Ramos (cell line): ENCODE results near the gene CKAP5.
"Not testable (repeated sequence)": the region's sequence is repeated elsewhere in the genome, so short reads cannot be mapped to it uniquely, and the experiment has no call there.

Experiments
- in situ Hi-C: fragments of 300-500 bp; cut with MboI; formaldehyde crosslinking; loops from one replicate; pipeline ENCODE4 v1.14.3; 2022; ENCODE audit warnings: low sequenced_read_pairs; ENCODE audit not compliant: unreplicated experiment

CKAP5 gene

DNA sequence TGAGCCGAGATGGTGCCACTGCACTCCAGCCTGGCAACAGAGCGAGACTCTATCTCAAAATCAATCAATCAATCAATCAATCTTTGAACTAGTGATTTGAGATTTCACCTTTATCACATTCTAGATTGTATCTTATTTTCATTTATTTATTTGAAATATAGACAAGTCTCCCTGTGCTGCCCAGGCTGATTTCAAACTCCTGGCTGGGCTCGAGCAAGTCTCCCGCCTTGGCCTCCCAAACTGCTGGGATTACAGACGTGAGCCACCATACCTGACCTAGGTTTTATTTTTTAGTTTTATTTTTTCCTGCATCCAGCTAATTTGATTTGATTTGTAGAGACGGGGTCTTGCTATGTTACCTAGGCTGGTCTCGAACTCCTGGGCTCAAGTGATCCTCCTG, 109.9 kb downstream of the CKAP5 start:
- in situ Hi-C loops: no loop called here

DNA sequence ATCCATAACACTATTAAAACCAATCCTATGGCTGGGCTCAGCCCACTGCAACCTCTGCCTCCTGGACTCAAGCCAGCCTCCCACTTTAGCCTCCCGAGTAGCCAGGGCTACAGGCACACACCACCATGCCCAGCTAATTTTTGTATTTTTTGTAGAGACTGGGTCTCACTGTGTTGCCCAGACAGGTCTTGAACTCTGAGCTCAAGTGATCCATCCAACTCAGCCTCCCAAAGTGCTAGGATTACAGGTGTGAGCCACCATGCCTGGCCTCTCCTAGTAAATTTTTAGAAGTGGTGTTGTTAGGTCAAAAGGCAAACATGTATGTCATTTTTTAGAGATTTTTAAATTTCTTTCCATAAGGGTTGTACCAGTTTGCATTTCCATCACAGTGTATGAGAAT, 112.8 kb downstream of the CKAP5 start:
- in situ Hi-C loops: no loop called here

DNA sequence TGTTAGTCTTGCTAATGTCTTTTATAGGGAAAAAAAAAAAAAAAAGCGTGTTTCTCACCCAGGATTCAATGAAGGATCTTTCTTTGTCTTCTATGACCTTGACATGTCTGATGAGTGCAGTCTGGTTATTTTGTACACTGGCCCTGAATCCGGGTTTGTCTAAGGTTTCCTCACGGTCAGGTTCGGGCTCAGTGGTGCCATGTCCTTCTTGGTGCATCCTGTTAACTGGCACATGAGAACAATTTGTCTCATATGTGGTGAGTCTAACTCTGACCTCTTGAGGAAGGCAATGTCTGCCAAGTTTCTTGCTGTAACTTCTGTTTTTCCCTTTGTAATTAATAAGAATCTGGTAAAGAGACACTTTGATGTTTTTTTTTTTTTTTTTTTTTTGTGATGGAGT, 114.5 kb downstream of the CKAP5 start:
- in situ Hi-C loops: no loop called here

DNA sequence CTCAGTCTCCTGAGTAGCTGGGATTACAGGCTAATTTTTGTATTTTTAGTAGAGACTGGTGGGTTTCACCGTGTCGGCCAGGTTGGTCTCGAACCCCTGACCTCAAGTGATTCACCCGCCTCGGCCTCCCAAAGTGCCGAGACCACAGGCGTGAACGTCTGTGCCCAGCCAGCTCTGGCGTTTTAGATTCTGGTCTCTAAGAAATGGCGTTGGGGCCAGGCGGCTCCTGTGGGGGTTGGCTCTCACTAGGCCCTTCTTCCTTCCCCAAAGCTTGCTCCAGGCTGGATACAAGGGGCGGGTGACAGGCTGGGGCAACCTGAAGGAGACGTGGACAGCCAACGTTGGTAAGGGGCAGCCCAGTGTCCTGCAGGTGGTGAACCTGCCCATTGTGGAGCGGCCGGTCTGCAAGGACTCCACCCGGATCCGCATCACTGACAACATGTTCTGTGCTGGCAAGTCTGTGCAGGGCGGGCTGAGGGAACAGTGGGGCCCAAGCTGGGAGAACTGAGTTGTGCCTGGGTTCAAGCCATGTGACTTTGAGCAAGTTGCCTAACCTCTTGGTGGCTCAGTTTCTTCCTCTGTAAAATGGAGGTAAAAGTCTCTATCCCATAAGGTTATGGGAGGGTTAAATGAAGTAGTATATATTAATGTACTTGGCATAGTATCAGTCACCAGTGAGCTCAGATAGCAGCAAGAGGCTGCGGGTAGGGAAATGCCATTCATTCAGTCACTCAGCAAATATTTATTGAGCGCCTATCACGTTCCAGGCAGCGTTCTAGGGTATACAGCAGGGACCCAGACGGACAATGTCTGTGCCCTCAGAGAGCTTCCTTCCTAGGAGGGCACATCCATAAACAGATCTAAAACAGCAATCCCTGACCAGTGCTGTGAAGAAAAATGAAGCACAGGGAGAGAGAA, 116.7 kb downstream of the CKAP5 start:
- in situ Hi-C loops: no loop called here

DNA sequence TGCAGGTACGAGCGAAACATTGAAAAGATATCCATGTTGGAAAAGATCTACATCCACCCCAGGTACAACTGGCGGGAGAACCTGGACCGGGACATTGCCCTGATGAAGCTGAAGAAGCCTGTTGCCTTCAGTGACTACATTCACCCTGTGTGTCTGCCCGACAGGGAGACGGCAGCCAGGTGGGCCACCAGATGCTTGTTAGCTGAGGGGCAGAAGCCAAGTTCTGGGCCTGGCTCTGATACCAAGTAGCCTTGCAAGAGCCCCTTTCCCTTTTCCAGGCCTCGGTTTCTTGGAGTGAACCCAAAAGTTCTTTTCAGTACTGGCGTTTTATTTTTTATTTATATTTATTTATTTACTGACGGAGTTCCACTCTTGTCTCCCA, 117.4 kb downstream of the CKAP5 start:
- in situ Hi-C loops: no loop called here

DNA sequence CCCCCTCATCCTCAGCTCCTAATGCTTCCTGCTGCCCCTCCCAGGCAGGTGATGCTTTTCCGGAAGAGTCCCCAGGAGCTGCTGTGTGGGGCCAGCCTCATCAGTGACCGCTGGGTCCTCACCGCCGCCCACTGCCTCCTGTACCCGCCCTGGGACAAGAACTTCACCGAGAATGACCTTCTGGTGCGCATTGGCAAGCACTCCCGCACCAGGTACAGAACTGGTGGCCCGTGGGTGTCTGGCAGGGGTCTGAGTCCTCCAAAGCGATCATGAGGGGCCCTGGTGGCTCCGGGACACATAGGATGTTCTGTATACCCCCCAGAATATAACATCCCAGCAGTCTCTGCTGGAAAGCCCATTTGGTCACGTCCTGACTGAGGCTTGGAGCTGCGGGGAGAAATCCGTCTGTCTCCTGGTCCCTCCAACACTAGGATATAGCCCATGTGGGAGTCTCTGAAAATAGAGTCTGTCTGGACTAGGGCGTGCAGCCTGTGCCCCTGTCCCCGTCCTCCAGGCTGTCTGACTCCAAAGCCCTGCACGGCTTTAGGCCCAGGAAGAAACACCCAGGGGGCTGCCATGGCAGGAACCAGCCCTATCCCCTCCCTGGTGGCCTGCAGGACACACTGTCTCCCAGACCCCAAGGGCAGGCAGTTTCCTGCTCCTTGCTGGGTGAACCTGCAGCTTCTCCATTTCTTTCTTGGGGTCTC, 118.0 kb downstream of the CKAP5 start:
- in situ Hi-C loops: no loop called here

DNA sequence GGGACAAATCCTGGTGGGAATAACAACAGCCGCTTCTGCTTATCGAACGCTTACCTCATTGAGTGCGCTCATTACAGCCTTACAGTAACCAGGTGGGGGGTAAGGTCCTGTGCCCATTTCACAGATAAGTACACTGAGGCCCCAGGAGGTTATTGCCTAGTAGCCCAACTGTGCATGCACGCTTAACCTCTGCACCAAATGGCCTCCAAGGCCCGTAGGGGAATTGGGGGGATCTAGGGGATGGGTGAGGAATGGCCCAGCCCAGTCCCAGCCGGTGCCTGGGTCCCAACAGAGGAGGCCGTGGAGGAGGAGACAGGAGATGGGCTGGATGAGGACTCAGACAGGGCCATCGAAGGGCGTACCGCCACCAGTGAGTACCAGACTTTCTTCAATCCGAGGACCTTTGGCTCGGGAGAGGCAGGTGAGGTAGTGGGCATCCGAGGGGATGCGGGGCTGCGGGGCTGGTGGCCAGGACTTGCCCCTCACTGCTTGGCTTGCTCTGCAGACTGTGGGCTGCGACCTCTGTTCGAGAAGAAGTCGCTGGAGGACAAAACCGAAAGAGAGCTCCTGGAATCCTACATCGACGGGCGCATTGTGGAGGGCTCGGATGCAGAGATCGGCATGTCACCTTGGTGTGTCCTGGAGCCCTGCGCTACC, 119.7 kb downstream of the CKAP5 start:
- in situ Hi-C loops: no loop called here

DNA sequence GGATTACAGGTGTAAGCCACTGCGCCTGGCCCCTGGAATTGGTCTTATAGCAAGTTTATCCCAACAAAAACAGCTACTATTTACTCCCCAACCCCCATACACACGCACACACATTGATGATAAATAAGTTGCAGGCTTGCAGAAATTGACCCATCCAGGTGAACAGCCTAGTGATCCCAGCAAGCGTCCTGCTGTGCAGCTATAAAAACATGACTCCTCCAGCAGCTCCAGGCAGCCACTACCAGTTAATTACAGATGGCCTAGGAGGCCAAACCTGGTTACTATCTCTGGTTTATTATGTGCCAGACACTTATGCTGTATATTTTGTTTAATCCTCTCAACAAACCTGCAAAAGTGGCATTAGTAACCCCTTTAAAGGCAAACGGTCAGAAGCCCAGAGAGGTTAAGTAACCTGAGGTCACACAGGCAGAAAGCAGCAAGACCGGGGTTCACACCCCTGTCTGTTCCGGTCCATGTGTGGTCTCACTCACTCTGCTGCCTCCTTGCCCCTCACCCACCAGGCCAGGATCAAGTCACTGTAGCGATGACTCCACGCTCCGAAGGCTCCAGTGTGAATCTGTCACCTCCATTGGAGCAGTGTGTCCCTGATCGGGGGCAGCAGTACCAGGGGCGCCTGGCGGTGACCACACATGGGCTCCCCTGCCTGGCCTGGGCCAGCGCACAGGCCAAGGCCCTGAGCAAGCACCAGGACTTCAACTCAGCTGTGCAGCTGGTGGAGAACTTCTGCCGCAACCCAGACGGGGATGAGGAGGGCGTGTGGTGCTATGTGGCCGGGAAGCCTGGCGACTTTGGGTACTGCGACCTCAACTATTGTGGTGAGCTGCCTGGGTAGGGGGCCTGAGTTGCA, 120.5 kb downstream of the CKAP5 start:
- in situ Hi-C loops: no loop called here

DNA sequence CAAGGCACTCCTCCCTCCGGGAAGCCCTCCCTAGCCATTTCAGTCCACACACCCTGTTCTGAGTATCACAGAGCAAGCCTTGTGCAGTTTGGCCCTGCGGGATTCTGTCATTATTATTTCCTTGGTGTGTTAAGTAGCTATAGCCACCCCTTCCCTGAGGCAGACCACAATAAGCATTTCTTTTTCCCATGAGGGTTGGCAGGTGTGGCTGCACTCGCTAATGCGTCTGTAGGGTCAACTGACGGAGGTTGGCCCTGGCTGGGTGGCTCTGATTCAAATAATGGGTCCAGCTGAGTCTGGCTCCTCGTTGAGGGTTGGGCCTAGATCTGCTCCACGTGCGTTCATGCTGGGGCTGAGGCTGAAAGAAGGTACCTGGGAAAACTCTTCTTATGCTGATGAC, 122.0 kb downstream of the CKAP5 start:
- in situ Hi-C loops: no loop called here

DNA sequence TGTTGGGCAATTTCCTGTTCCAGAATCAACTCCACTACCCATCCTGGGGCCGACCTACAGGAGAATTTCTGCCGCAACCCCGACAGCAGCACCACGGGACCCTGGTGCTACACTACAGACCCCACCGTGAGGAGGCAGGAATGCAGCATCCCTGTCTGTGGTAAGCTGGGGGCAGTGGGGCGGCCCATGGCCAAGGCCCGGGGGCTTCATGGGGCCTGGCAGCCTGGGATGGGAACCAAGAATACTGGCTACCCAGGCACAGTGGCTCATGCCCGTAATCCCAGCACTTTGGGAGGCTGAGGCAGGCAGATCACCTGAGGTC, 122.8 kb downstream of the CKAP5 start:
- in situ Hi-C loops: no loop called here

DNA sequence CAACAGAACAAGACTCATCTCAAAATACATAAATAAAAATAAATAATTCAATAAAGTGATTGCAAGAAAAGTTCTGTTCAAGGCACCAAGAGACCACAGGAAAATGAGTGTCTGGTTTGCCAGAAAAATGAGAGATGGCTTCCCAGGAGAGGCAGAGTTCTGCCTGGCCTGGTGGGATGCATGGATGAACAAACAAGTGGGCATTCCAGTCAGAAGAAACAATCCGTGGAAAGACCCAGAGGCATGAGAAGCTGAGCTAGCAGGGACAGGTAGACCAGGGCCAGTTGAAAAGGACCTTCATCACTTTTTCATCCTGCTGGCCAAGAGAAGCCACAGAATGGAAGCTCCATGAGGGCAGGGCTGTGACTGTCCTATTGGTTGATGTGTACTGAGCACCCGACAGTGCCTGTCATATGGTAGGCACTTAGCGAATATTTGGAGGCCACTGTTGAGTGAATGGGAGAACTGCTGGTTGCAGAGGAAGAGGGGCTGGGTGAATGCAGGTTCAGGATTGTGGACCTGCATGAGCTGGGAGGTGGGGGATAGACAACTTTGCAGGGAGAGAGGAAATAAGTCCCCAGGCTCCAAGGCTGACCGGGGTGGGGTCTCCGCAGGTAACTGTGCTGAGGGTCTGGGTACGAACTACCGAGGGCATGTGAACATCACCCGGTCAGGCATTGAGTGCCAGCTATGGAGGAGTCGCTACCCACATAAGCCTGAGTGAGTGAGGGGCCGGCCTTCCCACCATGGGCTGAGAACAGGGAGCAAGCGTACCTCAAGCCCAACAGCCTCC, 123.3 kb downstream of the CKAP5 start:
- in situ Hi-C loops: no loop called here

DNA sequence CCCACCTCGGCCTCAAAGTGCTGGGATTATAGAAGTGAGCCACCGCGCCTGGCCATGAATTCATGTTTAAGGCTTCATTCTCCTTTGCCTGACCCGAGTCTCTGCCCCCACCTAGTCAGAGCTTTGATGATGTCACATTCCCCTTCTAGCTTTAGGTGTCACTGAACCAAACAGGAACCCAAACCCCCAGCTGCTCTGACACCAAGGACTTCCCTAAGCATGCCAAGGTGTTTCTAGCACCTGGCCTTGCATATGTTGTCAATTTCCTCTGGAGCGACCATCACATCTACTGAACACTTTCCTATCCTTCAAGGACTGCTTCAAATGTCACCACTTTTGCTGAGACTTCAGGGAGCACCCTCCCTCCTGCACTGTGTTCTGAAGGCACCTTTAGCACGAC, 124.8 kb downstream of the CKAP5 start:
- in situ Hi-C loops: no loop called here

DNA sequence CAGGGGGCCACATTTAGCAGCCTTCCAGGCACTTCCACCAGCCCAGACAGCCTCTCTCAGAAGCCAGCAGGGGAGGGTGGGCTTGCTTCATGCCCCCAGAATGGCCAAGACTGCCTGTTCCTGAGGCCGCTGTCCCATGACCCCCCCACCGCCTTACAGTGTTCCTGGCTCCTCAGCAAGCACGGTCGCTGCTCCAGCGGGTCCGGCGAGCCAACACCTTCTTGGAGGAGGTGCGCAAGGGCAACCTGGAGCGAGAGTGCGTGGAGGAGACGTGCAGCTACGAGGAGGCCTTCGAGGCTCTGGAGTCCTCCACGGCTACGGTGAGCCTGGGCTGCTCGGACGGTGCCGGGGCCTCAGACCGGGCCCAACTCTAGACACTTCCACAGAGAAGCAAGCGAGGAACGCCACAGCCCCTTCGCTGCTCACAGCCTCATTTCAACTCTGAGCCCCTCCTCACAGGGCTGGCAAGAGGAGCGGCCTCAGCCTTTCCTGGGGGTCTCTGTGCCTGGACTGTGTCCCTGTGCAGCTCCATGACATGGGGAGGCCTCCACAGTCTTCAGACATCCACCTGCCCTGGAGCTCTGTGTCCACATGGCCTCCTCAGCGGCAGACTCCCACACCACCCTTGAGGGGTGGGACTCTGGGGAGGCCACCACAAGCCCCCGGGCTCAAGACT, 126.4 kb downstream of the CKAP5 start:
- in situ Hi-C loops: no loop called here

DNA sequence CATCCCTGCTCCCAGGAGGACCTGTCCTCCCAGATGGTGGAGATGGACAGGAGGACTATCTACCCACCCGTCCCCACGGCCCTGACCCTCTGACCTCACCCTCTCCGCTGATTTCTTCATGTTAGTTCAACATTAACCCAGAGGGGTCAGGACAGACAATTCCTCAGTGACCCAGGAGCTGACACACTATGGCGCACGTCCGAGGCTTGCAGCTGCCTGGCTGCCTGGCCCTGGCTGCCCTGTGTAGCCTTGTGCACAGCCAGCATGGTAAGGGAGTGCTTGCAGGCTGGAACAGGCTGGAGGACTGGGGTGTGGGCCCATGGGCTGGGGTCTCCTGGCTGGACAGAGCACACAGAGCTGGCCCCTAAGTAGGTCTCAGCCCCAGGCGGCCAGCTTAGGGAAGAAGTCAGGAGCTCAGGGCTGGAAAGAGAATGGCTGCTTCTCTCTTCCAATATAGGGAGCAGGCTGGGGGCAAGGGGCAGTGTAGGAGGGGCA, 127.0 kb downstream of the CKAP5 start, which contains the start of gene F2:
TSS of gene F2 (plus strand) at position 166 of the 495 bp plus-strand sequence. CDS start at position 189, 23 bp downstream.
- in situ Hi-C loops: no loop called here

DNA sequence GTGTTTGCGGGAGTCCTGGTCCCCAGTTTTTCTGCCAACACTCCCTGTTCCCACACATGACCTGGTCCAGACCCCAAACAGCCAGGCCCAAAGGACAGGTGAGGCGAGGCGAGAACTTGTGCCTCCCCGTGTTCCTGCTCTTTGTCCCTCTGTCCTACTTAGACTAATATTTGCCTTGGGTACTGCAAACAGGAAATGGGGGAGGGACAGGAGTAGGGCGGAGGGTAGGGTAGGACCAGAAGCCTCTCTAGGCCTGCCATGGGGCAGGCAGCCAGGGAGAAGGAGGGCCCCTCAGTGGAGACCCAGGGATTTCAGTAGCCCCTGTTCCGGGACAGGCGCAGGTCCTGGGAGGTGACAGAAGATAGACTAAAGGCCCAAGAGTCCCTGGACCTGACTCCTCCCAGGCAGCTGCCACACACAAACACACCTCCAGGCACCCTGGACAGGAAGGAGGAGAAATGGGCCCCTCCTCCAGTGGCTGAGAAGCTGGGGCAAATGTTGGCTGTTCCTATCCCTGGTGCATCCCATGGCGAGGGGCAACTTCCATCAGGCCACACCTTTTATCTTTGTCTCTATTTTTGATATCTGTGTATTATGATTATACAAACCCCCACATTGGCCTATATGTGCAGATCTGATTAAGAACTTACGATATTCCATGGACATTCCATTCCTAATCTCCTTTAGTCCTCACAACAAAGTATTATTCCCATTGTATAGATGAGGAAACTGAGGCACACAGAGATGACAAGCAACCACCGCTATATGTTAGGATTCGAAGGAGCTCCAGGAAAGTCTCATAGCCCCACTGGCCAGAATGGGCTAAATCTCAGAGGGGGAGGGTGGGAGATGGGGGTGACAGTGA, 127.7 kb downstream of the CKAP5 start:
- in situ Hi-C loops: no loop called here

DNA sequence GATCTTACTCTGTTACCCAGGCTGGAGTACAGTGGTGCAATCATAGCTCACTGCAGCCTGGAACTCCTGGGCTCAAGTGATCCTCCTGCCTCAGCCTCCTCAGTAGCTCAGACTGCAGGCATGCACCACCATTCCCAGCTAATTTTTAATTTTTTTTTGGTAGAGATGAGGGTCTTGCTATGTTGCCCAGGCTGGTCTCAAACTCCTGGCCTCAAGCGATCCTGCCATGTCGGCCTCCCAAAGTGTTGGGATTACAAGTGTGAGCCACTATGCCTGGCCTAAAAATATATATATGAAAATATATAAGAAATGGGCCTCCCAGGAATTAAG, 128.3 kb downstream of the CKAP5 start:
- in situ Hi-C loops: not testable (repeated sequence)

DNA sequence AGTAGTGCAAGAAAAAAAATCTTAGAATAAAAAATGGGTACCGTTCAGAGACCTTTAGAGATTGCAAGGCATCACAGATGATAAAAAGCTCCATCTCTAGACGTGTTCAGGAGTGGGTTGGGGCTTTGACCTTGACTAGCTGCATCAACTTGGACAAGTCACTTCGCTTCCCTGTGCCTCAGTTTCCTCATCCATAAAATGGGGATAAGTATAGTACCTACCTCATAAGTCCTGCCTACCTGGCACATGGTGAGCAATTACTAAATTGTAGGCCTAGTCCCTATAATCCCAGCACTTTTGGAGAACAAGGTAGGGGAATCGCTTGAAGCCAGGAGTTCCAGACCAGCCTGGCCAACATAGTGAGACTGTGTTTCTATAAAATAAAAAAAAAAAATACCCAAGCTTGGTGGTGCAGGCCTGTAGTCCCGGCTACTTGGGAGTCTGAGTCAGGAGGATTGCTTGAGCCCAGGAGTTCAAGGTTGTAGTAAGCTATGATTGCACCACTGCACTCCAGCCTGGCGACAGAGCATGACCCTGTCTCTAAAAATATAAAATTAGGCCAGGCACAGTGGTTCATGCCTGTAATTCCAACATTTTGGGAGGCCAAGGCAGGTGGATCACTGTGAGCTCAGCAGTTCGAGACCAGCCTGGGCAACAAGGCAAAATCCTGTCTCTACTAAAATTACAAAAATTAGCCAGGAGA, 133.1 kb downstream of the CKAP5 start:
- in situ Hi-C loops: no loop called here
